Lower leg skin (tissue), 3 donors: Measurements from ENCODE around the gene KCNH8.

Experiments
- POLR2A ChIP-seq, 2 donors: fragments of 450-650 bp; IDR thresholded peaks; one replicate each; pipeline ENCODE4 v1.6.1; 2016 to 2017; ENCODE audit warnings: antibody characterized with exemption in 2 of 2, mild to moderate bottlenecking in 1 of 2, moderate library complexity in 1 of 2
- TF ChIP-seq, protein P1 (sequence below), 3 donors: fragments of 450-650 bp; IDR thresholded peaks; one replicate each; pipeline ENCODE4 v1.5.1; 2016; ENCODE audit warnings: antibody characterized with exemption in 3 of 3, mild to moderate bottlenecking in 3 of 3, moderate library complexity in 2 of 3

DNA sequence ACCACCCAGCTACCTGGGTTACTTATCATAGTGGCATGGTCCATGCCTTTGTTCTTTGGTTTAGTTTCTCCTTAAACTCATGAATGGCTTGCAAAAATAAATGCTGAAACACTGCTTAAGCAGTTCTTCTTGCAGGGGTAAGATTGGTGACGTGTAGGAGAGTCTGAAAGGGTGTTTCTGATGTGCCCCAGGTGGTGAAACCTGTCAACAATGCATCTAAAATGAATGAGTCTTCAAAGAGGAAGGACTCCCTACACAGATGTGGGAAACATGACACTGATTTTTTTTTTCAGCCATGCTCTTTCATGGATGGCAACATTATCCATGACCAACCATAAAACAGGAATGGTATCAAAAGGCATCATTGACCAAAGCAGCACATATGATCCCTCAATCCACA lies 72.0 kb downstream of the KCNH8 start:
- TF ChIP-seq POLR2A (IDR thresholded peaks at IDR 0.05): no peak
- TF ChIP-seq, protein P1, sequence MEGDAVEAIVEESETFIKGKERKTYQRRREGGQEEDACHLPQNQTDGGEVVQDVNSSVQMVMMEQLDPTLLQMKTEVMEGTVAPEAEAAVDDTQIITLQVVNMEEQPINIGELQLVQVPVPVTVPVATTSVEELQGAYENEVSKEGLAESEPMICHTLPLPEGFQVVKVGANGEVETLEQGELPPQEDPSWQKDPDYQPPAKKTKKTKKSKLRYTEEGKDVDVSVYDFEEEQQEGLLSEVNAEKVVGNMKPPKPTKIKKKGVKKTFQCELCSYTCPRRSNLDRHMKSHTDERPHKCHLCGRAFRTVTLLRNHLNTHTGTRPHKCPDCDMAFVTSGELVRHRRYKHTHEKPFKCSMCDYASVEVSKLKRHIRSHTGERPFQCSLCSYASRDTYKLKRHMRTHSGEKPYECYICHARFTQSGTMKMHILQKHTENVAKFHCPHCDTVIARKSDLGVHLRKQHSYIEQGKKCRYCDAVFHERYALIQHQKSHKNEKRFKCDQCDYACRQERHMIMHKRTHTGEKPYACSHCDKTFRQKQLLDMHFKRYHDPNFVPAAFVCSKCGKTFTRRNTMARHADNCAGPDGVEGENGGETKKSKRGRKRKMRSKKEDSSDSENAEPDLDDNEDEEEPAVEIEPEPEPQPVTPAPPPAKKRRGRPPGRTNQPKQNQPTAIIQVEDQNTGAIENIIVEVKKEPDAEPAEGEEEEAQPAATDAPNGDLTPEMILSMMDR (IDR thresholded peaks at IDR 0.05): no peak
